GM10847 (cell line): ENCODE results near the gene KDM7A.

Source experiments
- POLR2A ChIP-seq: IDR thresholded peaks from 2 replicates; pipeline ENCODE4 v1.6.1; 2011; ENCODE audit not compliant: insufficient read length; ENCODE audit errors: extremely low read depth

KDM7A gene

GRCh38 chr7:140206616-140207389 lies 30.0 kb upstream of the KDM7A start:
- no peak for TF ChIP-seq POLR2A

GRCh38 chr7:140205600-140205999 lies 28.8 kb upstream of the KDM7A start:
- TF ChIP-seq POLR2A: no peak

GRCh38 chr7:140203556-140203955 lies 26.8 kb upstream of the KDM7A start:
- no peak for TF ChIP-seq POLR2A

- TF ChIP-seq POLR2A: no peak
Measured at GRCh38 chr7:140201393-140201792, 24.6 kb upstream of the KDM7A start.

GRCh38 chr7:140200061-140200989 lies 23.5 kb upstream of the KDM7A start:
- TF ChIP-seq POLR2A: no peak

GRCh38 chr7:140197938-140198337 lies 21.2 kb upstream of the KDM7A start:
- no peak for TF ChIP-seq POLR2A

GRCh38 chr7:140197218-140197890 lies 20.6 kb upstream of the KDM7A start:
- no peak for TF ChIP-seq POLR2A

GRCh38 chr7:140196361-140197217 lies 19.8 kb upstream of the KDM7A start:
- TF ChIP-seq POLR2A: no peak

- TF ChIP-seq POLR2A: no peak
Measured at GRCh38 chr7:140195859-140196258, 19.1 kb upstream of the KDM7A start.

GRCh38 chr7:140192620-140193019 lies 15.8 kb upstream of the KDM7A start:
- TF ChIP-seq POLR2A: no peak

GRCh38 chr7:140192176-140192575 lies 15.4 kb upstream of the KDM7A start:
- no peak for TF ChIP-seq POLR2A

GRCh38 chr7:140190588-140190987 lies 13.8 kb upstream of the KDM7A start:
- no peak for TF ChIP-seq POLR2A

GRCh38 chr7:140189917-140190316 lies 13.1 kb upstream of the KDM7A start:
- TF ChIP-seq POLR2A: no peak

GRCh38 chr7:140182917-140183316 lies 6.1 kb upstream of the KDM7A start:
- TF ChIP-seq POLR2A: no peak

- no peak for TF ChIP-seq POLR2A
Measured at GRCh38 chr7:140179339-140179738, 2.6 kb upstream of the KDM7A start.
